Body of pancreas (tissue), 4 donors: Measurements from ENCODE around the gene CDH6.

Experiments used
- POLR2A ChIP-seq, 3 donors: fragments of 450-650 bp; IDR thresholded peaks; one replicate each; pipeline ENCODE4 v1.6.1; 2016; ENCODE audit warnings: antibody characterized with exemption in 3 of 3, mild to moderate bottlenecking in 2 of 3
- TF ChIP-seq, protein P1 (sequence below), 7 experiments: fragments of 450-650 bp in 4 of 7; fragments of 200-600 bp in 3 of 7; sonication (generic) in 3 of 7; IDR thresholded peaks; one replicate each; pipeline ENCODE4 v1.5.1; 2016 to 2019; ENCODE audit warnings: antibody characterized with exemption in 7 of 7

DNA sequence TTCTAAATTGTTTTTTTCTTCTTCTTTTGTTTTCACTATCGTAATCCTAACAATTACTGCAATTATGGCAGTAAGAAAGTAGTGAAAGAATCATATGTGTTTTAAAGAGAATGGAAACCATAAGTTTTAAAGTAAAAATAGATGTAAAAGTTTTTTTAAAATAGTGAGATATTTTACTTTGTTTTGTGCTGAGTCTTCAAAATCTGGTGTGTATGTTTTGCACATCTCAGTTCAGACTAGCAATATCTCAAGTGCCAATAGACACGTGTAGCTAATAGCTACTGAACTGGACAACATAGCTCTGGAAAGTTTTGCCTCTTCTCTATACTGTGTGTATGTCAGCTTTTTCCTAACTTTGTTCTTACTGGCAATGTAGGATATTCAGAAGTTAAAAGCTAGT lies 45.0 kb downstream of the CDH6 start:
- TF ChIP-seq, protein P1, sequence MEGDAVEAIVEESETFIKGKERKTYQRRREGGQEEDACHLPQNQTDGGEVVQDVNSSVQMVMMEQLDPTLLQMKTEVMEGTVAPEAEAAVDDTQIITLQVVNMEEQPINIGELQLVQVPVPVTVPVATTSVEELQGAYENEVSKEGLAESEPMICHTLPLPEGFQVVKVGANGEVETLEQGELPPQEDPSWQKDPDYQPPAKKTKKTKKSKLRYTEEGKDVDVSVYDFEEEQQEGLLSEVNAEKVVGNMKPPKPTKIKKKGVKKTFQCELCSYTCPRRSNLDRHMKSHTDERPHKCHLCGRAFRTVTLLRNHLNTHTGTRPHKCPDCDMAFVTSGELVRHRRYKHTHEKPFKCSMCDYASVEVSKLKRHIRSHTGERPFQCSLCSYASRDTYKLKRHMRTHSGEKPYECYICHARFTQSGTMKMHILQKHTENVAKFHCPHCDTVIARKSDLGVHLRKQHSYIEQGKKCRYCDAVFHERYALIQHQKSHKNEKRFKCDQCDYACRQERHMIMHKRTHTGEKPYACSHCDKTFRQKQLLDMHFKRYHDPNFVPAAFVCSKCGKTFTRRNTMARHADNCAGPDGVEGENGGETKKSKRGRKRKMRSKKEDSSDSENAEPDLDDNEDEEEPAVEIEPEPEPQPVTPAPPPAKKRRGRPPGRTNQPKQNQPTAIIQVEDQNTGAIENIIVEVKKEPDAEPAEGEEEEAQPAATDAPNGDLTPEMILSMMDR (IDR thresholded peaks at IDR 0.05), result no peak
- TF ChIP-seq POLR2A (IDR thresholded peaks at IDR 0.05), result no peak
